ENCODE data around the gene NIN. TPM values are rescaled to one million over a fixed set of nuclear protein-coding genes. Genes with fewer than 3 reads are reported as not detected.

Gene NIN
- total and polyA plus RNA-seq, 5 donors from 2014 or later: 17.6 to 78.2 (median 24.0) TPM

DNA sequence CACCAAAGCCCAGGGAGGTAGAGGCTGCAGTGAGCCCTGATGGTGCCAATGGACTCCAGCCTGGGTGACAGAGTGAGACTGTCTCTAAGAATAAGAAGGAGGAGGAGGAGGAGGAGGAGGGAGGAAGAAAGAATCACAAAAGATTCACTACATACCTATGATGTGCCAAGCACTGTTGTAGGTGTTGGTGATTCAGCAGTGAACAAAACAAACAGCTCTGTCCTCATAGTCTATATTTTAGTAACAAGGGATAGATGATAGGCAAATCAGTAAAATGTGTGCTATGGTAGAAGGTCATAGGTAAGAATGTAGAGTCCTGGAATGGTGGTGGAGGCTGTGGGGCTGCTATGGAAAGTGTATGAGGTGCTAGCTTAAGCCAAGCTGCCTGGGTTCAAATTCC lies 22.9 kb upstream of the NIN start:
- Mint-ChIP-seq H3K4me1 (peaks cover 0 to 2% (median under 1%) of the 10 kb centered on the region in 4 donors), H3K9me3 (no peaks in the 10 kb centered on the region), H3K27me3 (peaks cover 5% of the 10 kb centered on the region), H3K27ac (no peak overlapping the region), H3K4me3 (no peak overlapping the region), H3K36me3 (no peaks in the 10 kb centered on the region)
- no peak for ATAC-seq (ENCODE audit: low read depth in 2 of 2)
- Histone ChIP-seq H3K27me3 (ENCODE audit: control insufficient read depth, insufficient read depth, low read length) (no peaks in the 10 kb centered on the region), H3K36me3 (ENCODE audit: control insufficient read depth, insufficient read depth, low read length) (no peaks in the 10 kb centered on the region), H3K4me3 (ENCODE audit: low read depth, low read length) (no peak overlapping the region), H3K4me1 (ENCODE audit: control insufficient read depth, insufficient read depth, low read length, poor library complexity, severe bottlenecking) (no peaks in the 10 kb centered on the region), H3K27ac (ENCODE audit: insufficient read depth, low read length, poor library complexity, severe bottlenecking) (no peak overlapping the region), H3K9me3 (ENCODE audit: control insufficient read depth in 2 of 2, low read length in 2 of 2) (no peaks in the 10 kb centered on the region)
- no peak for DNase-seq

DNA sequence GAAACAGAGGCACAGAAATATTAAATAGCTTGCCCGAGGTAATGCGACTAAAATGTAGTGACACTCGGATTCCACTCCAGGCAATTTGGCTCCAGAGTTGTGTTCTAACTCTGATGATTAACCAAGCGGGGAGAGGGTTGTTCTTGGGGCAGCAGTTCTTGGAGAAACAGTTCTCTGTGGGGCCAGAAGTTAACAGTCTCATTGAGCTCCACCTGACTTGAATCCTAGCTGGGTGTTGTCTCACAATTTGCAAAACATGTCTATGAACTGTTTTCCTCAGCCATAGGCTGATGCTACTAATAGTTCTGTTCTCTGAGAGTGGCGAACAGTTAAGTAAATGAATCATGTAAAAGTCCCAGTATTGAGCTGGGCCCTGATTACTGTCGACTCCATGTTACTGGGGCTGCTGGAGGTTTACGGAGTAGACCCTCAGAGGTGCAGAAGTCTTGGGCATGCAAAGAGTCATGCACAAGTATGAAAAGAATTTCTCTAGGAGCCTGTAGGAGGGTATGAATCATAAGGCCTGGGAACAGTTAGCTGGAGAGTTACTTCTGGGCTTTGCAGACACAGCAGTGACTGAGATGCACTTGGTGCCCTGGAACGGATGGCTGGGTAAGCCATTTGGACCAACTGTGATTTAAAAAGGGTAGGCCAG lies 15.4 kb upstream of the NIN start:
- no peak overlapping the region for H3K4me3 Mint-ChIP-seq
- DNase-seq (no peak), ATAC-seq (ENCODE audit: low read depth in 2 of 2) (no peak)
- H3K27me3 Mint-ChIP-seq: peaks cover 33% of the 10 kb centered on the region
- peaks cover 4% of the 10 kb centered on the region for H3K27me3 ChIP-seq (ENCODE audit: control insufficient read depth, insufficient read depth, low read length)
- H3K4me3 ChIP-seq (ENCODE audit: low read depth, low read length): no peak overlapping the region
- H3K4me1 ChIP-seq (ENCODE audit: control insufficient read depth, insufficient read depth, low read length, poor library complexity, severe bottlenecking): no peaks in the 10 kb centered on the region
- H3K27ac ChIP-seq (ENCODE audit: insufficient read depth, low read length, poor library complexity, severe bottlenecking): no peak overlapping the region
- no peaks in the 10 kb centered on the region for H3K36me3 Mint-ChIP-seq
- no peaks in the 10 kb centered on the region for H3K36me3 ChIP-seq (ENCODE audit: control insufficient read depth, insufficient read depth, low read length)
- no peaks in the 10 kb centered on the region for H3K4me1 Mint-ChIP-seq
- H3K27ac Mint-ChIP-seq: no peak overlapping the region
- H3K9me3 Mint-ChIP-seq: peaks cover 0 to 7% (median 0%) of the 10 kb centered on the region in 7 donors
- H3K9me3 ChIP-seq (ENCODE audit: control insufficient read depth in 2 of 2, low read length in 2 of 2): no peaks in the 10 kb centered on the region

DNA sequence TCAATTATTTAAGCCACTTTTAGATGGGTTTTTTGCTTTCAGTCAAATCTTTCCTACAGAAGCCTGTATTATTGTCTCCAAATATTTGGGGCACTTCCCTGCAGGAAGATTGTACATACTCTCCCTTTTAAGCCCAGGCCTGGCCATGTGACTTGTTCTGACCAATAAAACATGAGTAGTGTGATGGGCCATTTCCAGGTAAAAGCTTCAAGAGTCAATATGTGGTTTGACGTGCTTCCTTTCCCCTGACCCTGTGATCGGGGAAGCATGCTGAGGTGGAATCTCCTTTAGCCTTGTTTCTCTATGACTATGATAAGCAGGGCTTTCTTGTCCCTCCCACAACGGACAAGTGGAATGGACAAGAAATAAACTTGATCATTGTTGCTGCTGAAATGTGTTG lies 14.2 kb upstream of the NIN start:
- Histone ChIP-seq H3K4me1 (ENCODE audit: control insufficient read depth, insufficient read depth, low read length, poor library complexity, severe bottlenecking) (no peaks in the 10 kb centered on the region), H3K4me3 (ENCODE audit: low read depth, low read length) (no peak overlapping the region), H3K9me3 (ENCODE audit: control insufficient read depth in 2 of 2, low read length in 2 of 2) (no peaks in the 10 kb centered on the region), H3K36me3 (ENCODE audit: control insufficient read depth, insufficient read depth, low read length) (no peaks in the 10 kb centered on the region), H3K27ac (ENCODE audit: insufficient read depth, low read length, poor library complexity, severe bottlenecking) (no peak overlapping the region), H3K27me3 (ENCODE audit: control insufficient read depth, insufficient read depth, low read length) (peaks cover 4% of the 10 kb centered on the region)
- Mint-ChIP-seq H3K9me3 (peaks cover 0 to 7% (median 0%) of the 10 kb centered on the region in 7 donors), H3K4me1 (no peaks in the 10 kb centered on the region), H3K27ac (no peak overlapping the region), H3K27me3 (peaks cover 35% of the 10 kb centered on the region), H3K36me3 (no peaks in the 10 kb centered on the region), H3K4me3 (no peak overlapping the region)
- no peak for DNase-seq
- no peak for ATAC-seq (ENCODE audit: low read depth in 2 of 2)

DNA sequence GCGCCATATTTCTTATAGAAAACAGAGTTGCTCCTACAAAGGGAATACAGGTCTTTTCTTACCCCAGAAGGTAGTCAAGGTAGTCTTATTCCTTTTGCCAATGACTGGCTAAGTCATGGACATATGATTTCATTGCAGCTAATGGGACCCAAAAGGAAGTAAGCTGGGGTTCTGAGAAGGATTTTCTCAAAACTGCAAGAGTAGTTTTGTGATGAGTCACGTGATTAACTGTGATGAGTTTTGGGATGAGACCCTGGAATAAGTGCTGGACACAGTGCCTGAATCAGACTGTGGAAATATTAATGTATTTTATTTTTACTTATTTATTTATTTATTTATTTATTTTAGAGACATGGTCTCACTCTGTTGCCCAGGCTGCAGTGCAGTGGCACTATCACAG lies 13.4 kb upstream of the NIN start:
- ATAC-seq (ENCODE audit: low read depth in 2 of 2): no peak
- peaks cover 0 to 7% (median 0%) of the 10 kb centered on the region in 7 donors for H3K9me3 Mint-ChIP-seq
- no peak for DNase-seq
- no peak overlapping the region for H3K27ac Mint-ChIP-seq
- Histone ChIP-seq H3K27ac (ENCODE audit: insufficient read depth, low read length, poor library complexity, severe bottlenecking) (no peak overlapping the region), H3K27me3 (ENCODE audit: control insufficient read depth, insufficient read depth, low read length) (peaks cover 4% of the 10 kb centered on the region), H3K4me1 (ENCODE audit: control insufficient read depth, insufficient read depth, low read length, poor library complexity, severe bottlenecking) (no peaks in the 10 kb centered on the region), H3K36me3 (ENCODE audit: control insufficient read depth, insufficient read depth, low read length) (no peaks in the 10 kb centered on the region), H3K9me3 (ENCODE audit: control insufficient read depth in 2 of 2, low read length in 2 of 2) (no peaks in the 10 kb centered on the region), H3K4me3 (ENCODE audit: low read depth, low read length) (no peak overlapping the region)
- H3K36me3 Mint-ChIP-seq: no peaks in the 10 kb centered on the region
- no peaks in the 10 kb centered on the region for H3K4me1 Mint-ChIP-seq
- peaks cover 35% of the 10 kb centered on the region for H3K27me3 Mint-ChIP-seq
- H3K4me3 Mint-ChIP-seq: no peak overlapping the region

DNA sequence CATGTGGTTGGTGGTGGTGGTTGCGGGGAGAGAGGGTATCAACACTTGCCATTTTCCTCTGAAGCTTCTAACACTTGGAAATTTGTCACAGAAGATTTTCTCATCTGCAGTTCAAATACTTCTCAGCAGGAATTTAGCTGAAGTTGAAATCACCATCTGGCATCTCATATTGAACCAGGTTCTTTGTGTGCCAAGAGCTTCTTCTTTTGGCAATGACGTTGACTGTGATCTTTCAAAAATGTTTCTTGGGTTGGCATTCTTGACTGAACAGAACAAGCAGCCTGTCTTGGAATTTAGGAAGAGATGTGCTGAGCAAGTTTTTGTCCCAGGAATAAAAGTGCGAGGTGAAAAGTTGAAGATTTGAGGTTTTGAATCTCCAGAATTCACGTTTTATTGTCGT lies 8.7 kb upstream of the NIN start:
- no peaks in the 10 kb centered on the region for H3K36me3 Mint-ChIP-seq
- H3K27me3 Mint-ChIP-seq: peaks cover 13% of the 10 kb centered on the region
- H3K9me3 ChIP-seq (ENCODE audit: control insufficient read depth in 2 of 2, low read length in 2 of 2): no peaks in the 10 kb centered on the region
- H3K9me3 Mint-ChIP-seq: peaks cover 0 to 7% (median 0%) of the 10 kb centered on the region in 7 donors
- H3K4me1 Mint-ChIP-seq: peaks cover 0 to 13% (median 10%) of the 10 kb centered on the region in 4 donors
- ATAC-seq (ENCODE audit: low read depth in 2 of 2): no peak
- H3K27ac Mint-ChIP-seq: no peak overlapping the region
- H3K36me3 ChIP-seq (ENCODE audit: control insufficient read depth, insufficient read depth, low read length): no peaks in the 10 kb centered on the region
- no peak overlapping the region for H3K4me3 Mint-ChIP-seq
- no peak overlapping the region for H3K27ac ChIP-seq (ENCODE audit: insufficient read depth, low read length, poor library complexity, severe bottlenecking)
- H3K4me1 ChIP-seq (ENCODE audit: control insufficient read depth, insufficient read depth, low read length, poor library complexity, severe bottlenecking): peaks cover 6% of the 10 kb centered on the region
- no peak overlapping the region for H3K4me3 ChIP-seq (ENCODE audit: low read depth, low read length)
- no peaks in the 10 kb centered on the region for H3K27me3 ChIP-seq (ENCODE audit: control insufficient read depth, insufficient read depth, low read length)
- no peak for DNase-seq

DNA sequence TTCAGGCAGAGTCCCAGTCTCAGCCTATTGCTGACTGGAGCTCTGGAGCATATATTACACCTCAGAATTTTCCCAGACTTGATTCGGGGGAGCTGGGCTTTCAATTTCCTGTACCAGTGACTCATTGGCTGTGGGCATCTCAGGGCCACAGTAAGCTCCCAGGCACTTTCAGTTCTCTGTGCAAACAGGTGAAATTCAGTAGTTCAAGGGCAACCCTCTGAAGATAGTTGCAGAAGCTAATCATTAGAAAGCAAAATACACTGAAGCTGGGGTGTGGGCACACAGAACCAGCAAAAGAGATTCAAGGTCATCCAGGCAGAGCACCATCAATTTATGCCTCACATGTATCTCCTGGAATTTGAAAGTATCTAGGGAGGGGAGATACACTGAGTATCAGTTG lies 8.1 kb upstream of the NIN start:
- Histone ChIP-seq H3K27ac (ENCODE audit: insufficient read depth, low read length, poor library complexity, severe bottlenecking) (no peak overlapping the region), H3K27me3 (ENCODE audit: control insufficient read depth, insufficient read depth, low read length) (no peaks in the 10 kb centered on the region), H3K36me3 (ENCODE audit: control insufficient read depth, insufficient read depth, low read length) (no peaks in the 10 kb centered on the region), H3K4me1 (ENCODE audit: control insufficient read depth, insufficient read depth, low read length, poor library complexity, severe bottlenecking) (peaks cover 6% of the 10 kb centered on the region), H3K4me3 (ENCODE audit: low read depth, low read length) (no peak overlapping the region), H3K9me3 (ENCODE audit: control insufficient read depth in 2 of 2, low read length in 2 of 2) (no peaks in the 10 kb centered on the region)
- Mint-ChIP-seq H3K27ac (no peak overlapping the region), H3K4me1 (peaks cover 0 to 16% (median 15%) of the 10 kb centered on the region in 4 donors), H3K9me3 (peaks cover 0 to 7% (median 0%) of the 10 kb centered on the region in 7 donors), H3K27me3 (peaks cover 13% of the 10 kb centered on the region), H3K36me3 (no peaks in the 10 kb centered on the region), H3K4me3 (no peak overlapping the region)
- ATAC-seq (ENCODE audit: low read depth in 2 of 2) (peak in 1 of 2 donors; percentile 16), DNase-seq (peak in 1 of 3 donors; percentile 24)

DNA sequence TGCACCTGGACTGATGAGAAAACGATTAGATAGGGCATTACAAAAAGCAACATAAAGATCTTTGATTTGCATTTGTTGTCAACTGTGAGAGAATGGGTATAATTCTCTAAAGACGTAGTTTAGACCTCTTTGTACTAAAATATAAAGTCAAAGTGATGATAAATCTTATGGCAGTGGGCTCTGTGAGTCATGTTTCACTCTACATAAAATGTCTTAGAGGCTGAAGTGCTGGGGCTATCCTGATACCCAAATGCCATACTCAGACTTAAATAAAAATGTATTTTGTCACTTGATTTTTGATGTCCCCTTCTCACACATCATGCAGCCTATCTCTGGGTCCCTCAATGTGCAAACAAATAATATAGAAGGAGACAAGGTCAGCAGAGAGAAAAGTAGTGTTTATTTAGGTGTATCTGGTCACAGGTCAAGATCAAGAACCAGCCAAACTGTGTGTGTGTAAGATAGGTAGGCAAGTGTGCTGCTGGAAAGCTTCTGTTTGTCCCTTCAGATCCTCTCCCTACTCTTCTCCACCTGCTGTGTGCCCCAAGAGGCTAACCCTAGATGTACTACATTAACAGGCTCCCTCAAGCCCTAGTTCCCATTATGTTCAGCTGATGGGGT lies 7.0 kb upstream of the NIN start:
- Mint-ChIP-seq H3K9me3 (peaks cover 0 to 2% (median 0%) of the 10 kb centered on the region in 7 donors), H3K27ac (peak overlapping the region in 1 of 3 donors; percentile 77), H3K4me3 (no peak overlapping the region), H3K36me3 (no peaks in the 10 kb centered on the region), H3K4me1 (peaks cover 0 to 17% (median 15%) of the 10 kb centered on the region in 4 donors), H3K27me3 (peaks cover 13% of the 10 kb centered on the region)
- ATAC-seq (ENCODE audit: low read depth in 2 of 2) (no peak), DNase-seq (no peak)
- Histone ChIP-seq H3K4me1 (ENCODE audit: control insufficient read depth, insufficient read depth, low read length, poor library complexity, severe bottlenecking) (peaks cover 6% of the 10 kb centered on the region), H3K4me3 (ENCODE audit: low read depth, low read length) (no peak overlapping the region), H3K27ac (ENCODE audit: insufficient read depth, low read length, poor library complexity, severe bottlenecking) (no peak overlapping the region), H3K36me3 (ENCODE audit: control insufficient read depth, insufficient read depth, low read length) (no peaks in the 10 kb centered on the region), H3K27me3 (ENCODE audit: control insufficient read depth, insufficient read depth, low read length) (no peaks in the 10 kb centered on the region), H3K9me3 (ENCODE audit: control insufficient read depth in 2 of 2, low read length in 2 of 2) (no peaks in the 10 kb centered on the region)

DNA sequence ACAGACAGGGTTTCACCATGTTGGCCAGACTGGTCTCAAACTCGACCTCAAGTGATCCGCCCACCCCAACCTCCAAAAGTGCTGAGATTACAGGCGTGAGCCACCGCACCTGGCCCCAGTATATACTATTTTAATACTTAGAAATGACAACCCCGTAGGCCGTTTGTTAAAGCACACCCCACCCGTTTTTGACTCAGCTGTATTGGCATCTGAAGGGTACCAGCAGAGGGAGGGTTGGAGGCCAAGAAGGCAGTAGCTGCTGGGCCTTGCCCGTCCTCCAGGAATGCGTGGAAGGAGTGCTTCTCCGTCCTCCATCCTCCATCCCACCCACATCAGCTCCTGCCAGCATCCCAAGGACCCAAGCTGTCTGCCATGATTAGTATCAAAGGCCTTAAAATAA lies 6.3 kb upstream of the NIN start:
- Mint-ChIP-seq H3K27ac (peak overlapping the region in 2 of 3 donors; percentile 11 to 77), H3K4me3 (no peak overlapping the region)

More for the DNA sequence above, 6.3 kb upstream of the NIN start:
- H3K4me1 ChIP-seq (ENCODE audit: control insufficient read depth, insufficient read depth, low read length, poor library complexity, severe bottlenecking): peaks cover 6% of the 10 kb centered on the region
- no peak overlapping the region for H3K27ac ChIP-seq (ENCODE audit: insufficient read depth, low read length, poor library complexity, severe bottlenecking)
- Mint-ChIP-seq H3K4me1 (peaks cover 0 to 21% (median 15%) of the 10 kb centered on the region in 4 donors), H3K36me3 (no peaks in the 10 kb centered on the region), H3K9me3 (peaks cover 0 to 2% (median 0%) of the 10 kb centered on the region in 7 donors), H3K27me3 (peaks cover 13% of the 10 kb centered on the region)
- H3K4me3 ChIP-seq (ENCODE audit: low read depth, low read length): no peak overlapping the region
- no peaks in the 10 kb centered on the region for H3K9me3 ChIP-seq (ENCODE audit: control insufficient read depth in 2 of 2, low read length in 2 of 2)
- DNase-seq (no peak), ATAC-seq (ENCODE audit: low read depth in 2 of 2) (no peak)
- H3K36me3 ChIP-seq (ENCODE audit: control insufficient read depth, insufficient read depth, low read length): no peaks in the 10 kb centered on the region
- no peaks in the 10 kb centered on the region for H3K27me3 ChIP-seq (ENCODE audit: control insufficient read depth, insufficient read depth, low read length)
